GM19099 (cell line): ENCODE results near the gene USP35.

Experiments
- POLR2A ChIP-seq: IDR thresholded peaks from 3 replicates; pipeline ENCODE4 v1.6.1; 2011; ENCODE audit warnings: low read depth; ENCODE audit not compliant: insufficient read length; ENCODE audit errors: extremely low read depth

Gene USP35

DNA sequence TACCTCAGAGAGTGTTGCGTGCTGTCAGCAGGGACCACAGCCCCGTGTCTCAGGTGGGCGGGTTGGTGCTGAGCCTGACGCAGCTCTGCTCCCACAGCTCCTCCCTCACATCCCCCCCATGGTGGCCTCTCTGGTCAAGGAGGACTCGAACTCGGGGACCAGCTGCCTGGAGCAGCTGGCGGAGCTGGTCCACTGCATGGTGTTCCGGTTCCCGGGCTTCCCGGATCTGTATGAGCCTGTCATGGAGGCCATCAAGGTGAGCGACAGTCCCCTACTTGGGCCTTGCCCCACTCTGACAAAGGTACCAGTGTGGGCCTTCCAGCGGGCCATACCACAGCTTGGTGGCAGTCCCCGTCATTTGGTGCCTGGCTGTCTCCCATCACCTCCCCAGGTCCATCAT lies 11.8 kb downstream of the USP35 start:
- no peak for TF ChIP-seq POLR2A

DNA sequence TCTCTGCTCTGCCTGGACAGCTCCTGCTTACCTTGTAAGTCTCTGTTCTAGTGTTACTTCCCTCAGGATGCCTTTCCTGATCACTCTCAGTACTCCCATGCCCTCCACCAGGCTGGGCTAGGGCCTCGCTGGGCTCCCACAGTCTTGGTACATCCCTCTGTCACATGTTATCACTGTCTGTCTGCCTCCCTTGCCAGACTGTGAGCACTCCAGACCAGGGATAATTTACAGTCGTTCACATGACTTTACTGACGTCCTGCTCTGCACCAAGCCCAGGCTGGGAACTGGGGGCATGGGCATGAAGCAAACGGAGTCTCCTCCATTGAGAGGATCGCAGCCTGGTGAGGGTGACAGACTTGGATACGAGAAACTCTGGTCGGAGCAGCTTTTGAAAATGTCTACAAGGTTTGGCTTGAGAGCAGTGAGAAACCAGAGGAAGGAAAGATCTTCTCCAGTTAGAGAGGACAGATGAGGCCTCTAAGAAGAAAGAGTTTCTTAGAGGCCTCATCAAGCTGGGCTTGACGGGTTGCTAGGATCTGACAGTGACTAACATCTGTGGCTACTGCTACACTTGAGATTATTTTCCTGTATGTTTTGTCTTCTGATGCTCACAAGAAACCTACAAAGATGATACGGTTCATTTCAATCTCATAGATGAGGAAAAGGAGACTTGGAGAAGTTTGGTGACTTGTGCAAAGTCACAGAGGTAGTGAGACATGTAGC lies 12.5 kb downstream of the USP35 start:
- no peak for TF ChIP-seq POLR2A

DNA sequence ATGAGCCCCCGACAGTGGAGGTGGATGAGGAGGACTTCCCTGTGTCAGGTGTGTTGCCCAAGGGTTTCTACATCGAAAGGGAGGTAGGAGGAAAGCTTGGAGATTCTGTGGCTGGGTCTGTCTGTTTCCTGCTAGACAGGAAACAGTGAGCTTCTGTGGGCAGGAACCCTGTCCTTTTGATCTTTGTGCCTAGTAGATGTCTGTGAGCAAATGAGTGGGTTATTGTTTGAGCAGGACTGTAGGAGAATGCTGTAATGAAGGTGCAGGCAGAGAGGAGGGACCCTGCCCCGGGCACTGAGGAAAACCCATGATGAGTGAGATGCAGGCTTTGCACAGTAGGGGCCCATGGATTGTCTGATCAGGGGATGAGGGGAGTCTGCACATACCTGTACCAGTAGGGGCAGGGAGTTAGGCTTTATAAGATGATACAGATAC lies 14.0 kb downstream of the USP35 start:
- TF ChIP-seq POLR2A = no peak

DNA sequence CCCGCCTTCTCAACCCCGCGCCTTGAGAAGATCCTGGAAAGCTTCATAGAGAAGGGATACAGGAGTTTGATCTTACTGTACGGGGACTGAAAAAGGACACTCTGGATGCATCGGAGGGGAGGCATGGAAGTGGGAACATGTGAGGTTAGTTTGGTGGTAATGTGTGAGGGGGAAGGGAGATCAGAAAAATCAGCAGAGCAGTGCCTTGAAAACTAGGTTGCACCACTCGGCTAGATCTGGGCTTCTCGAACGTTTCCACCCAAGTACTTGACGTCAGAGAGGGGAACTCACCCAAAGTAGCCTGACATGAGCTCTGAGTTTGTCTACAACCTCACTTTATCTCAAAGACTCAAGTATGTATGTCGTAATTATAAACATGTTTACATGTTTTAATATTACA lies 14.5 kb downstream of the USP35 start:
- TF ChIP-seq POLR2A = no peak

DNA sequence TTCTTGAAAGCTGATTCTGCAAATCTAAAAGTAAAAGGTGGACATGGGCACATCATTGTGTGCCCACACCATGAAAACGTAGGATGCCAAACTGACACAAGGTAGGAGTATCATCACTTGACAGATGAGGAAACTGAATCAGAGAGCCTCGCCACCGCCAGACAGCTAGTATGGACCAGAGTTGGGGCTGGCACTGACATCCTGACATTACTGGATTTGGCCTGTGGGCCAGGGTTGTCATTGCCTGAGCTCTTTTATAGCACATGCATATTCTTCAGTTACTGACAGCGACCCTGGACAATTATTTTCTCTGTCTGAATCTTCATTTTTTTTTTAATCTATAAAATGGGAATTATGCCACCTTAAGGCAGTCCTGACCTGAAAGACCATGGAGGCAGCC lies 16.5 kb downstream of the USP35 start:
- TF ChIP-seq POLR2A = no peak

DNA sequence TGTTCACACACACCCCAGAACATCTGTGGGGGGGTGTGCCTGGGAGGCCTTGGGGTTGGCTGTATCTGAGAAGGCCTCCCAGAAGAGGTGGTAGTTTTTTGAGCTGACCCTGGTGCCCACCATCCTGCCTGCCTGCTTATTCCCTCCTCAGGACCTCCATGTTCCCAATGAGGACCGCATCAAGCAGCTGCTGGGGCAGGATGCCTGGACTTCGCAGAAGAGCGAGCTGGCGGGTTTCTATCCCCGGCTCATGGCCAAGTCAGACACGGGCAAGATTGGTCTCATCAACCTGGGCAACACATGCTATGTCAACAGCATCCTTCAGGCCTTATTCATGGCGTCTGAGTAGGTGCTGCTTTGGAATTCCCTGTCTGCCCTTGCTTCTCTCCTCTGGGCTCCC lies 17.0 kb downstream of the USP35 start:
- no peak for TF ChIP-seq POLR2A

DNA sequence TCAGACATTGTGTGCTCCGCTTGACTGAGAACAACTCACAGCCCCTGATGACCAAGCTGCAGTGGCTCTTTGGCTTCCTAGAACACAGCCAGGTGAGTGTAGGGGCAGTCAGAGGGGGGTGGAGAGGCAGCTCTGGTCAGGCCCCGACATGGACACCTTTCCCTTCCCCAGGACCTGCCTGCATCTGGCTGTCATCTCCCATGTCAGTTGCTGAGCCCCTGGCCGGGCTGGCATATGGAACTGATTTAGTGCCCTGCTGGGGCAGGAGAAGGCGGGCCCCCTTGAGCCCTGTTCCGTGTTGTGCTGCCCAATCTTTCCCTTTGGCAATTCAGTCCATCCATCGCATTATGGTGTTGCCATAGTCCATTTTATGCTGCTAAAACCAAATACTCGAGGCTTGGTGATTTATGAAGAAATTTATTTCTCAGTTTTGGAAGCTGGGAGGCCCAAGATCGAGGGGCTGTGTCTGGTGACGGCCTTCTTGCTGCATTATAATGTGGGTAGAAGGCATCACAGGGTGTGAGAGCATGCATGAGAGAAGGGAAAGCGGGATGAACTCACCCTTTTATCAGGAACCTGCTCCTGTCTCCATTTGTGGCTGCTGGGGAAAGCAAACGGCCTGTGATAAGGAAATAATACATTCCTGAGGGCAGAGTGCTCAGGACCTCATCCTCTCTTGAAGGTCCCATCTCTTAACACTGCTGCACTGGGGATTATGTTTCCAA lies 19.0 kb downstream of the USP35 start:
- no peak for TF ChIP-seq POLR2A

DNA sequence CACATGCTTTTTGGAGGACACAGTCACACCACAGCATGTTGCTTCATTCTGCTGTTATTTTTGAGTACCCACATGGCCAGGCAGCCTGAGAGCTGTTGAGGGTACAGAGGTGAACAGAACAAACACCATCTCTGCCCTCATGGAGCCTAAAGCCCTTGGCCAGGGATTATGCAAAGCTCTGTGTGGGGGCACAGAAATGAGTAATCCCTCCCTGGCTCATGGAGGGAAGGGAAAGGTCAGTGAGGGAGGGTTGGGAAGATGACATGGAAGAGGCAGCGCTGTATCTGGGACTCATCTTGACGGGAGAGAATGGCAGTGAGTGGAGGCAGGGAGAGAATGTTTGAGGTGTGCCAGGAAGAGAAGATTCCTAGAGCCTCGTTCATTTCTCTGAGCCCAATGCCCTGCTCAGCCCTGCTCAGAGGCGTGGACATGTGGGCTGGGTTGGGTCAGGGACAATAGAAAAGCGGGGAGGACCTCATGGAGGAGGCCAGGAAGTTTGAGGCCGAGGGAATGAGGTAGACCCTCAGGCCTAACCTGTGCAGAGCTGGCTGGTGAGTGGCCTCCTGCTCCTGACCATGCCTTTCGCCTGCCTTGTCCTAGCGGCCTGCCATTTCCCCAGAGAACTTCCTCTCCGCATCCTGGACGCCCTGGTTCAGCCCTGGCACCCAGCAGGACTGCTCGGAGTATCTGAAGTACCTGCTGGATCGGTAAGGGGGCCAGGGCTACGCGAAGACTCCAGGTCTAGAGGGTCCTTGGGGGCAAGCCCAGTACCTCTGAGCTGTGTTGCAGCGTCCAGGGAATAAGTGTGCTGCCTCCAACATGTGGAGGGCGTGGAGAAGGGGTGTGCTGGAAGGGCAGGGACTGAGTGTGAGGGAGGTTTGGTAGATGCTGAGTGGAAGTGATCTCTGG lies 19.8 kb downstream of the USP35 start:
- no peak for TF ChIP-seq POLR2A

DNA sequence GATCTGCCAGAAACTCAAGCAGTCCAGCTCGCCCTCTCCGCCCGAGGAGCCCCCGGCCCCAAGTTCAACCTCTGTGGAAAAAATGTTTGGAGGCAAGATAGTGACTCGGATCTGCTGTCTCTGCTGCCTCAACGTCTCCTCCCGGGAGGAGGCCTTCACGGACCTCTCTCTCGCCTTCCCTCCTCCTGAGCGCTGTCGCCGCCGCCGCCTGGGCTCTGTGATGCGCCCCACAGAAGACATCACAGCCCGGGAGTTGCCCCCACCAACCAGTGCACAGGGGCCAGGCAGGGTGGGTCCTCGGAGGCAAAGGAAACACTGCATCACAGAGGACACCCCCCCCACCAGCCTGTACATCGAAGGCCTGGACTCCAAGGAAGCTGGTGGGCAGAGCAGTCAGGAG lies 20.8 kb downstream of the USP35 start:
- TF ChIP-seq POLR2A = no peak

DNA sequence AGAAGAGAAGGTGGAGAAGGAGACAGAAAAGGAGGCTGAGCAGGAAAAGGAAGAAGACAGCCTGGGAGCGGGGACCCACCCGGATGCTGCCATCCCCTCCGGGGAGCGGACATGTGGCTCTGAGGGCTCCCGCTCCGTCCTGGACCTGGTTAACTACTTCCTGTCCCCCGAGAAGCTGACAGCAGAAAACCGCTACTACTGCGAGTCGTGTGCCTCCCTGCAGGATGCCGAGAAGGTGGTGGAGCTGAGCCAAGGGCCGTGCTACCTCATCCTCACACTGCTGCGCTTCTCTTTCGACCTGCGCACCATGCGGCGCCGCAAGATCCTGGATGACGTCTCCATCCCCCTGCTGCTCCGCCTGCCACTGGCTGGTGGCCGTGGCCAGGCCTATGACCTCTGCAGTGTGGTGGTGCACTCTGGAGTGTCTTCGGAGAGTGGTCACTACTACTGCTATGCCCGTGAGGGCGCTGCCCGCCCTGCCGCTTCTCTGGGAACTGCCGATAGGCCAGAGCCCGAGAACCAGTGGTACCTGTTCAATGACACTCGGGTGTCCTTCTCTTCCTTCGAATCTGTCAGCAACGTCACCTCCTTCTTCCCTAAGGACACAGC lies 21.4 kb downstream of the USP35 start:
- no peak for TF ChIP-seq POLR2A

DNA sequence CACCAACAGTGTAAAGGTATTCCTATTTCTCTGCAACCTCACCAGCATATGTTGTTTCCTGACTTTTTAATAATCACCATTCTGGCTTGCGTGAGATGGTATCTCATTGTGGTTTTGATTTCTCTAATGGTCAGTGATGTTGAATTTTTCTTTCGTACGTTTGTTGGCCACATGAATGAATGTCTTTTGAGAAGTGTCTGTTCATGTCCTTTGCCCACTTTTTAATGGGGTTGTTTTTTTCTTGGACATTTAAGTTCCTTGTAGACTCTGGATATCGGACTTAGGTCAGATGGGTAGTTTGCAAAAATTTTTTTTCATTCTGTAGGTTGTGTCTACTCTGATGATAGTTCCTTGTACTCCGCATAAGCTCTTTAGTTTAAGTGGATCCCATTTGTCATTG lies 22.8 kb downstream of the USP35 start:
- no peak for TF ChIP-seq POLR2A

DNA sequence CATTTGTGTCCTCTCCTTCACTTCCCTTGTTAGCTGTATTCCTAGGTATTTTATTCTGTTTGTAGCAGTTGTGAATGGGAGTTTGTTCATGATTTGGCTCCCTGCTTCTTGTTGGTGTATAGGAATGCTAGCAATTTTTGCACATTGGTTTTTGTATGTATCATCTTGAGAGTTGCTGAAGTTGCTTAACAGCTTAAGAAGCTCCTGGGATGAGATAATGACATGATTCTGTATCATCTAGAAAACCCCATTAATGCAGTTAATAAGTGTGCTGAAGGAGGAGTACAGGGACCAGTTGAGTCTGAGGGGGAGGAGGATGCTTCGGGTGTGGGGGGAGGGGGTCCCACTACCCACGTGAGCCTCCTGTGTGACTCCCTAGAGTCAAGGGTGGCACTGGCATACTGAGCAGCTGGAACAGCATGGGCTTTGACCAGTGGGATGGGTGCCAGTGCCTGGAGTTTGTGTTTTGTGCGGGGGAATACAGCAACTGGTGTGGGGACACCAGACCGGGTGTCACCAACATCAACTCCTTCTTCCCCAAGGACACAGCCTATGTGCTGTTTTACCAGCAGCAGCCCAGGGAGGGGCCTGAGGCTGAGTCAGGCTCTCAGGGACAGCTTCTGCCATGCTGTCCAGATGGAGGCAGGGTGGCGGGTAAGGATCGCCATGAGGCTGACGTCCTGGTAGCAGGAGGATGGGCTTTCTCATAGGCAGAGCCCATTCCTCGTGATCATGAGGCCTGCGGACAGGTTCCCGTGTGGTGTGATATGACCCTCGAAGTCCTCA lies 24.1 kb downstream of the USP35 start:
- TF ChIP-seq POLR2A = no peak

DNA sequence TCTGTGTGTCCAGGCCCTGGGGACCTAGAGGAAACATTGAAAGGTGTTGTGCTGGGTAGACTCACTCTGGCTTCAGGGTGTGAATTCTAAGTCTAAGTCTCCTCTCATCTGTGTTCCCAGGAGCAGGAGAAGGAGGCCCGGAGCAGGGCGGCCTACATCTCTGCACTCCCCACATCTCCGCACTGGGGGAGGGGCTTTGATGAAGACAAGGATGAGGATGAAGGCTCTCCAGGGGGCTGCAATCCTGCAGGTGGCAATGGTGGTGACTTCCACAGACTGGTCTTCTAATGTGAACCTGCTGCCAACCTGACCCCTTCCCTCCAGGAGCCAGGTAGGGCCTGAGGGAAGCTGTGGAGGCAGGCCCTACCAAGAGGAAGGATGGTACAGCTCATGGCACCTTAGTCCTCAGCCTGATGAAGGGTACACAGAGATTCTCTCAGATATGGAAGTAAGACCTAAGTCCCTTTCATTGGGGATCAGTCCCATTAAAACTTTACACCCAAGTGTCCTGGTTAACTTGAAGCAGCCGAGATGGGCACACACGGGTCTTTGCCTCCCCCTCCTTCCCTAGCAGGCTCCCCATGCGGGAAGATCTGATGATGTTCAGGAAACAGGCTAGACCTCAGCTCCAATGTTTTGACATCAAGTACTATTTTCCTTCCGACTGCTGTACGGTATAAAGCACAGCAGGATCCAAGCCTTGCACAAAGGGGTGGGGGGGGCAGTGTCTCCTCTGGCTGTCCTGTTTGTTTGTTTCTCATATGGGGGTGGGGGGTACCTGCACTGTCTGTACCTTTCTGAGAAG lies 25.0 kb downstream of the USP35 start:
- TF ChIP-seq POLR2A = no peak

DNA sequence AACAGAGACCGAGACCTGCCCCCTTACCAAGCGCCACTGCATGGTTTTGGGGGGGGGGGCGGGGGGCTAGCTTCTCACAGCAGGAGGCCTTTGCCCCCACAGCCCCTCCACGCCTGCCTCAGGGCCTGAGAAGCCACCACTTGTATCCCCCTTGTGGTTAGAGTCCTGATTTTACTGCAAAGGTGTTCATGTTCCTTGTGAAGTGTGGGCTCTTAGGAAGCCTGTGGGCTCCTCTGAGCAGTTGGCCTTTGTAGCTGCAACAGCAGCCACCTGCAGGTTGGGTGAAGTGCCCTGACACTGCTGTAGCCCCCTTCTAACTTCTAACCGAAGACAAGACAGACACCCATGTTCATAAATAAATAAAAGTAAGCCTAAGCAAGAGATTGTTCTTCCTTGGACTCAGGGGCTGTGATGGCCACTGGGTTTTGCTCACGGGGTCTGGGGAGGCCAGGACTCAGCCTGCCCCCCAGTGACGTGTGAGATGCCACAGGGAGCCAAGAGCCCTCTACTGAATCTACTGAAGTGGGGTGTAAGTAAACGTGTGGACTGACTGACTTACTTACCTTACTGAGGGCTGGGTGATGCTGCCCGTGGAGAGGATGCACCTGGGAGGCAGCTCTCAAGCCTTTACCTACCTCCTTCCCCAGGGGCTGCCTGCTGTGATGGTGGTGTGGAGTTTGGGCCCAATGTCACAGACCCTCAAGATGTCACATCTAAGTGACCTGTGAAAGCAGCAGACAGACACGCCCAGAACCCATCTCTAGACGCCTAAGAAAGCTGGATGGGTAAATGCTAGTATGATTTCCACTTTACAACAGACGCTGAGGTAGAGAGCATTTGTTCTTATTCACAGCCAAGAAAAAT lies 25.8 kb downstream of the USP35 start:
- TF ChIP-seq POLR2A = no peak
